Large intestine (tissue), 3 donors: ENCODE measurements around the gene DAAM1. TPM values are rescaled to one million over a fixed set of nuclear protein-coding genes. Genes with fewer than 3 reads are reported as not detected.

ENCODE experiments used
- DNase-seq, 2 donors: peaks; one replicate each; pipeline versions ENCODE4 v3.0.0 to v3.0.0-alpha.2; 2013
- H3K27ac ChIP-seq: one replicate; pipeline ENCODE4 v1.5.1; 2013; ENCODE audit warnings: low read length
- H3K27me3 ChIP-seq: 2 replicates; pipeline ENCODE4 v1.6.1; 2013; ENCODE audit warnings: low read length; ENCODE audit not compliant: control insufficient read depth, insufficient read depth
- H3K36me3 ChIP-seq: 2 replicates; pipeline ENCODE4 v1.6.1; 2013; ENCODE audit warnings: low read length; ENCODE audit not compliant: control insufficient read depth, insufficient read depth
- H3K4me1 ChIP-seq: one replicate; pipeline ENCODE4 v1.6.1; 2013; ENCODE audit warnings: low read length; ENCODE audit not compliant: control insufficient read depth, insufficient read depth
- H3K4me3 ChIP-seq: one replicate; pipeline ENCODE4 v1.5.1; 2013; ENCODE audit warnings: low read length
- H3K9me3 ChIP-seq: one replicate; pipeline ENCODE4 v1.6.1; 2013; ENCODE audit warnings: mild to moderate bottlenecking, low read depth, low read length, moderate library complexity; ENCODE audit not compliant: control insufficient read depth
- WGBS: methylation state at CpG from one replicate; pipeline ENCODE4 v1.1.5; 2013; ENCODE audit warnings: low lambda C conversion rate; ENCODE audit not compliant: insufficient coverage; 5-methylcytosine and 5-hydroxymethylcytosine counted together
- polyA plus RNA-seq: library from polyadenylated mRNA; unstranded; fragments of 120-200 nt; gene quantifications from one replicate; pipeline ENCODE4 v1.2.1, GENCODE V29; 2013

The DAAM1 gene
- polyA plus RNA-seq, 1 donor: 37.9 TPM

DNA sequence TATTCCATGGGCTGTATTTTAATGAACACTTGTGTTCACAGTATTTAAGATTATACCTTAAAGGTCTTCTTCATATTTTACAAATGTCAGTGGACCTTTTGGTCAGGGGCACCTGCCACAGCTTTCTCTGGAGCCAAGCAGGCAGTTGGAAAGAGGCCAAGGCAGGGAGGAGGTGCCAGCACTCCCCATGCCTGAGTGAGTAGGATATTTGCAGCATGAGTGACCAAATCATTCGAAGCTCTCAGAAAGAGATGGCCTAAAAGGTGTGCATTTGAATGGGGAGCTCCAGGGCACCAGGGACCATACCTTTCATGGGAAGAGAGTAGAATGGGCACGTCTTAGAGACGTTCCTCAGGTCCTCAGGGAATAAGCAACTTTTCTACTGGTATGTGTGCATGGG, 155.1 kb downstream of the DAAM1 start:
- H3K36me3 ChIP-seq: peaks cover 5% of the 10 kb centered on the region
- no peaks in the 10 kb centered on the region for H3K27me3 ChIP-seq
- peaks cover 40% of the 10 kb centered on the region for H3K4me1 ChIP-seq
- peak in 1 of 2 donors; percentile 46 for DNase-seq
- H3K4me3 ChIP-seq: no peak overlapping the region
- peak overlapping the region; percentile 18 for H3K27ac ChIP-seq
- no CpG with 5 or more reads among the region's 3 CpGs for WGBS
- no peaks in the 10 kb centered on the region for H3K9me3 ChIP-seq

DNA sequence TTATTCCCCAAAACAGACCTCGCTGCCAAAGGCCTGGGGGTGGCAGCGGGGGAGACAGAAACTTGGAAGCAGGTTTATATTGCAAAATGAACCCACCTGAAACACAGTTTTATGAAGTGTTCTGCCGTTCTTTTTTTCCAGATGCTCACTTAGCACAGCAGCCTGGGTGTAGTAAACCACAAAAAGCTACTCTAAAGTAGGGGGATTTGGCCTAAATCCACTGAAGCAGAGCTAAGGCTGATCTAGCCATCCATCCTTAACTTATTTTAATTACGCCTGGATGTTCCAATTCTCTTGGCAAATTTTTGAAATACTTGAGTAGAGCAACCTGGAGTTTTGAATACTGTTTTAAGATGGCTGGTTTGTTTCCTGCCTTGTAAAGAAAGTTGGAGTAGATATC, 155.5 kb downstream of the DAAM1 start:
- WGBS: 75% methylated on average over 2 of the region's 4 CpGs
- no peaks in the 10 kb centered on the region for H3K9me3 ChIP-seq
- DNase-seq: no peak
- H3K36me3 ChIP-seq: peaks cover 5% of the 10 kb centered on the region
- peaks cover 44% of the 10 kb centered on the region for H3K4me1 ChIP-seq
- H3K4me3 ChIP-seq: no peak overlapping the region
- no peaks in the 10 kb centered on the region for H3K27me3 ChIP-seq
- no peak overlapping the region for H3K27ac ChIP-seq

DNA sequence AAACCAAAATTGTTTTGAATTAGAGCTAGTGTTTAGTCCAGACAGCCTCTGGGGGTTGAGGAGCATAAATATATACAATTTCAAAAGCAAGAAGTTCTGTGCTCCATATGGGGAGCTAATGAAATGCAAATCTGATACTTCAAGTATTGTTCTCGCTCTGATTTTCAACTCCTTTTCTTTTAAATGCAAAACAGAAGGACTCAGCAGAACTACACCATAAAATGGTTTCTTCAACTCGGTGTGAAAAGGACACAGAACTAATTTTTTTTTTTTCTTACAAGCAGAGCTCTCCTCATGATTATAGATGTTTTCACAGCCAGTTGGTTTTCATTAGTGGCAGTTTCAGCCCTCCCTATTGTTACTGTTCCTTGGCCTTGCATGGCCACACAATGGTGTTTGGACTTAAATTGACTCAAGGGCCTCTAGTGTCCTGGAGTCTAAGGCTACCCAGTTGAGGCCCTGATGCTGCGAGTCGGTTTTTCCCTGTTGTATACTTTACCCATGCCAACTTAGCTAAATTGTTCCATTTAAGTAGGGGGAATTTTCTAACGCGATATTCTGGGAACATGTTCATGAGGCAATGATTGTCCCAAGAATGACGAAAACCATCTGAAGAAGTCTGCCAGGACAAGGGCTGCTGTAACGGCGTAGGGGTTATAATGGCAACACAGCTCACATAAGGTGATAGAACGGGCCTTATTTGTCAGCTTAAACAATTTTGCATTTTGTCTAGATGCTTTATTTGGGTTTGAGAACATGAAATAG, 156.4 kb downstream of the DAAM1 start:
- H3K27ac ChIP-seq: no peak overlapping the region
- H3K36me3 ChIP-seq: peaks cover 11% of the 10 kb centered on the region
- H3K4me1 ChIP-seq: peaks cover 49% of the 10 kb centered on the region
- no peaks in the 10 kb centered on the region for H3K27me3 ChIP-seq
- no peaks in the 10 kb centered on the region for H3K9me3 ChIP-seq
- 70% methylated on average over 4 of the region's 10 CpGs for WGBS
- DNase-seq: no peak
- no peak overlapping the region for H3K4me3 ChIP-seq

DNA sequence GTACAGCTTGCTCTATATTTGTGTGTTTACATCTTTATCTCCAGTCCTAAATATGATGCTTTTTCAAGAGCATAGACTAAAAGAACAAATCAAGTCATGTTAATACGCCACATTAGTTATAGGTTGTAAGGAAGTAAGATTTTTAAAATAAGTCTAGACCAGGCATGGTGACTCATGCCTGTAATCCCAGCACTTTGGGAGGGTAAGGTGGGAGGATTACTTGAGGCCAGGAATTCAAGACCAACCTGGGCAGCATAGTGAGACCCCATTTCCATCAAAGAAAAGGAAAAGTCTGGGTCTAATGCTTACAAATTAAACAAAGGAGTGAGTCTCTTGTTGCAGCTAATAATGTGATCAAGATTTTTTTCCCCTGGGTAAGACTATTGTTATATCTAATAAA, 157.9 kb downstream of the DAAM1 start:
- H3K27ac ChIP-seq: peak overlapping the region; percentile 86
- WGBS: 90% methylated on average over 1 of the region's 1 CpG
- H3K4me3 ChIP-seq: no peak overlapping the region
- H3K36me3 ChIP-seq: peaks cover 21% of the 10 kb centered on the region
- H3K4me1 ChIP-seq: peaks cover 49% of the 10 kb centered on the region
- no peaks in the 10 kb centered on the region for H3K9me3 ChIP-seq
- no peaks in the 10 kb centered on the region for H3K27me3 ChIP-seq
- no peak for DNase-seq

DNA sequence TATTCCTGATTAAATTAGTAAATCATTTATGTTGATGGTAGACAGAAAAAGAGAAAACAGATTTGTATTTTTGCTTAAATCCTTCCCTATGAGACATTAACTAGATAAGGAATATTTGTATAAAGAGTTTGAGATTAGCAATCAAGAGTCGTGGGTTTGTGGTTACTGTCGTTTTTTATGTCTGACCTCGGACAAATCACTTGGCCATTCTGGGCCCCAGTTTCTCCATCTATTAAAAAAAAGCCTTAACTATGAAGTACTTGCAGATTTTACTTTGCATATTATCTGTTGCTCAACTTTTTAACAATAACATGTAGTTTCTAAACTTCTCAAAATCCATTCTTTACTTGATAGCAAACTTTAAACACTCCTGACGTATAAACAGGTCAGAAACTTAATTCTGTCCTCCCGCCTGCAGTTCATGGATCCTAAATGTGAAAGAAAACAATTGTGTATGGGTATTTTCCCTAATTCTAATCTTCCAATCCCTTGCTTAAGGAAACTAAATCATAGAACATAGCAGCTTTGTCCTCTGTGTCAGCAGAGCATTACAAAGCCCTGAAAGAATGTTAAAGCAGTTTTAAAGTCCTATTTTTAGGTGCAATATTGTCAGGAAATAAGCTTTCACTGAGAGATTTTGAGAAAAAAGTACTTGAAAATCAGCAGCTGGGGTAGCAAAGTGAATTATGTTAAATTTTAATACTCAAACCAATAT, 158.5 kb downstream of the DAAM1 start:
- H3K4me3 ChIP-seq: no peak overlapping the region
- H3K27ac ChIP-seq: peak overlapping the region; percentile 86
- peak in 1 of 2 donors; percentile 24 for DNase-seq
- H3K4me1 ChIP-seq: peaks cover 46% of the 10 kb centered on the region
- 100% methylated on average over 1 of the region's 5 CpGs for WGBS
- no peaks in the 10 kb centered on the region for H3K9me3 ChIP-seq
- no peaks in the 10 kb centered on the region for H3K27me3 ChIP-seq
- peaks cover 25% of the 10 kb centered on the region for H3K36me3 ChIP-seq

DNA sequence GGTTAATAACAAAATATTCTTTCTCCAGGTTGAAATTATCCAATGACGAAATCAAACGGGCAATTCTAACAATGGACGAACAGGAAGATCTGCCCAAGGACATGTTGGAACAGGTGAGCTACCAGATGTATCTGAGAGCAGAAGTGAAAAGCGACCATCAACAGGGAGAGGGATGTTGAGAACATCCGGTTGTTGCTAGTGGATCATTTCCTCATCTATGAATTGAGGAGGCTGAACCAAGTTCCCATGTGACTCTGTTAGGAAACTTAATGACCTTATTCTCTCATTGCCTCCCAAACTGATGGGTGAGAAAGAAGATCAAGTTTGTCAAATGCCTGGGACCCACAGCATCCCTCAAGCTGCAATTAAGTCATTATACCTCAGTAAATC, 159.0 kb downstream of the DAAM1 start:
- WGBS: 100% methylated on average over 1 of the region's 5 CpGs
- DNase-seq: no peak
- no peaks in the 10 kb centered on the region for H3K9me3 ChIP-seq
- H3K27ac ChIP-seq: peak overlapping the region; percentile 86
- peaks cover 44% of the 10 kb centered on the region for H3K4me1 ChIP-seq
- H3K36me3 ChIP-seq: peaks cover 29% of the 10 kb centered on the region
- no peak overlapping the region for H3K4me3 ChIP-seq
- H3K27me3 ChIP-seq: no peaks in the 10 kb centered on the region

DNA sequence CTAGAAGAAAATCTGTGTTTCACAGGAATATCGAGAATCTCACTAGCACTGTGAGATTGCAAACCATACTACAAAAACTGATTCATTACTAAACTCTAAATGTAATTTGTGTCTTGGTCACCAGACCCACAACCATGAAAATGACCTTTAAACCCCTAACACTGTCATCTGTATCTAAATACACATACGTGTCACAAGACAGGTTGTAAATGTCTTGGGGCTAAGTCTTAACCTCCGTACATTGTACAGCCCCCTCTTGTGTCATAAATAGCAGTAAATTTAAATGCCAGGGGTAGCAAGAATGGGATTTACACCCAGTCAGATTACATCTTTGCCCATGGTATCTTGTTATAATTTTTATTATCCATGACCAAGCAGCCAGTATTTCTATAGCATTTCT, 159.4 kb downstream of the DAAM1 start:
- Histone ChIP-seq H3K9me3 (no peaks in the 10 kb centered on the region), H3K4me3 (no peak overlapping the region), H3K27me3 (no peaks in the 10 kb centered on the region), H3K27ac (peak overlapping the region; percentile 86), H3K36me3 (peaks cover 33% of the 10 kb centered on the region), H3K4me1 (peaks cover 40% of the 10 kb centered on the region)
- WGBS: 40% methylated on average over 1 of the region's 3 CpGs
- peak; percentile 86 to 94 for DNase-seq

DNA sequence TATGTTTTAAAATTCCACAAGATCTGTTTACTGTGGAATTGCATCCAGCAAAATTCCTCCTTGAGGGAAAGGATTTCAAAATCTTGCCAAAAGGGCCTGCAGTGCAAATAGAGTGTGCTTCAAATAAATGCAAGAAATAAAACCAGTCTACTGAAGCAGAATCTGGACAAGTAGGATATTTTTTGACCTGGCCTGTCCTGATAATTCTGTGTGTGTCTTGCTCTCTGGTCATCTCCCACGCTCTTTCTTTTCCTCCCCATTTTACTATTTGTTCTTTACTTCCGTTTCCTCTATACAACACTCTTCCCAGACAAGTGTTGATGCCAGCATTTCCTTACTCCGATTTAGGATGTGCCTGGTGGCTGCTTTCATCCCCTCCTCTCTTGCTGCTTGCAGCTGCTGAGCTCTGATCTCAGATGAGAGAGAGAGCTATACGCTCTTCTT, 160.8 kb downstream of the DAAM1 start:
- peak overlapping the region; percentile 86 for H3K27ac ChIP-seq
- DNase-seq: no peak
- H3K36me3 ChIP-seq: peaks cover 44% of the 10 kb centered on the region
- 83% methylated on average over 2 of the region's 4 CpGs for WGBS
- H3K9me3 ChIP-seq: no peaks in the 10 kb centered on the region
- H3K4me1 ChIP-seq: peaks cover 37% of the 10 kb centered on the region
- no peak overlapping the region for H3K4me3 ChIP-seq
- no peaks in the 10 kb centered on the region for H3K27me3 ChIP-seq

DNA sequence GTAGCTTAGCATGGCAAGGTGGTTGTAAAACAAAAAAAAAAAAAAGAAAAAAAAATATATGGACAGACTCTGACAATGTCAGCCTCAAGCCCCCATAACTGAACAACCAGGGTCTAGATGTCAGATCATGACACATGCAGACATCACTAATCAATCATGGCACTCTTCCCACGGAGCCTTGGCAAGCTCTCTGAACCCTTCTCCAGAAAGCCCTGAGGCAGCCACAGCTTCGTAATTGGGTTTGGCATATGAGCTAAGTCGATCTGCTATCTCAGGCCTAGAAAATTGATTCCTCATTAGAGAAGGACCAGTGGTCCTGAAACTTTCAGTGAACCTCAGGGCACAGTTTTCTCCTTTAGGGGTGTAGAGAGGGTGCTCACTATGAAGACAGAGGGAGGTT, 164.5 kb downstream of the DAAM1 start:
- WGBS: no CpG with 5 or more reads among the region's 3 CpGs
- Histone ChIP-seq H3K27ac (no peak overlapping the region), H3K36me3 (peaks cover 70% of the 10 kb centered on the region), H3K9me3 (no peaks in the 10 kb centered on the region), H3K27me3 (no peaks in the 10 kb centered on the region), H3K4me3 (no peak overlapping the region), H3K4me1 (peaks cover 16% of the 10 kb centered on the region)
- no peak for DNase-seq

DNA sequence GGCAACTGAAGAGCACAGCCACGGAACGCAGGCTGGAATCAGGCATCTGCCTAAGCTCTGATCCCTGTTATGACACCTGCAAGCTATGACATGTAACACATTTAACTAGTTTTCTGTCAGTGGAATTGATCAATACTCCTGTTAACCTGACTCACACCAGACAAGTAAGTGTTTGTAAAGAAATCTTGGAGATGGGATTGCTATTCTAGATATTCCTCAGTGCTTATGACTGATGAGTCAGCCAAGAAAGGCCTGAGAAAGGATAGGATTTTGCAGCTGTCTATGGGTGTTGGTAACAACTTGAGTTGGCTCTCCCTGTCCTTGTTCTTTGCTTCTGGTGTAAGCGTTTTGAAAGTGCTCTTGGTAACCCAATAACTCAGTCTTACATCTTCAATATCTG, 166.2 kb downstream of the DAAM1 start:
- peaks cover 70% of the 10 kb centered on the region for H3K36me3 ChIP-seq
- H3K27ac ChIP-seq: no peak overlapping the region
- H3K27me3 ChIP-seq: no peaks in the 10 kb centered on the region
- no CpG with 5 or more reads among the region's 3 CpGs for WGBS
- H3K9me3 ChIP-seq: no peaks in the 10 kb centered on the region
- DNase-seq: no peak
- peaks cover 7% of the 10 kb centered on the region for H3K4me1 ChIP-seq
- no peak overlapping the region for H3K4me3 ChIP-seq
